GM13976 (cell line): Measurements from ENCODE around the gene CCL3.

ENCODE experiments used
- DNase-seq: peaks from one replicate; pipeline ENCODE4 v3.0.0; 2012; ENCODE audit warnings: low spot score
- CTCF ChIP-seq: IDR thresholded peaks from 2 replicates; pipeline ENCODE4 v1.5.1; 2012; ENCODE audit warnings: borderline replicate concordance, mild to moderate bottlenecking; ENCODE audit not compliant: insufficient read depth; ENCODE audit errors: extremely low read depth, missing control alignments, control extremely low read depth
- in situ Hi-C: fragments of 300-500 bp; cut with MboI; formaldehyde crosslinking; loops from one replicate; pipeline ENCODE4 v1.12.0; 2022; ENCODE audit warnings: low sequenced_read_pairs, mixed read lengths, inconsistent platforms; ENCODE audit not compliant: unreplicated experiment

Gene CCL3

GRCh38 chr17:36055171-36055570 lies 34.8 kb downstream of the CCL3 start:
- TF ChIP-seq CTCF = no peak
- in situ Hi-C loops = no loop called here
- DNase-seq = no peak

- in situ Hi-C loops = no loop called here
- TF ChIP-seq CTCF = no peak
- no peak for DNase-seq
Observed at GRCh38 chr17:36049643-36050042, 40.3 kb downstream of the CCL3 start.

- no peak for TF ChIP-seq CTCF
- DNase-seq = no peak
- in situ Hi-C loops = no loop called here
Observed at GRCh38 chr17:36048066-36048465, 41.9 kb downstream of the CCL3 start.
